ENCODE measurements around the gene ASNS. TPM values are rescaled to one million over a fixed set of nuclear protein-coding genes. Genes with fewer than 3 reads are reported as not detected.

Gene ASNS
- total RNA-seq, 1 experiment from 2014 or later: 303 TPM

Other genes starting within 250 kb of the ASNS start
- not detected in 2 replicates for gene TAC1, start 140.3 kb downstream of the ASNS start, total RNA-seq (2022)
- not detected in 2 replicates for gene OCM2, start 117.8 kb upstream of the ASNS start, total RNA-seq (2022)
- 16.8 and 21.6 TPM in 2 replicates for gene LMTK2, start 234.5 kb upstream of the ASNS start, total RNA-seq (2022)